ENCODE data around the gene DDX52.

The DDX52 gene

DNA sequence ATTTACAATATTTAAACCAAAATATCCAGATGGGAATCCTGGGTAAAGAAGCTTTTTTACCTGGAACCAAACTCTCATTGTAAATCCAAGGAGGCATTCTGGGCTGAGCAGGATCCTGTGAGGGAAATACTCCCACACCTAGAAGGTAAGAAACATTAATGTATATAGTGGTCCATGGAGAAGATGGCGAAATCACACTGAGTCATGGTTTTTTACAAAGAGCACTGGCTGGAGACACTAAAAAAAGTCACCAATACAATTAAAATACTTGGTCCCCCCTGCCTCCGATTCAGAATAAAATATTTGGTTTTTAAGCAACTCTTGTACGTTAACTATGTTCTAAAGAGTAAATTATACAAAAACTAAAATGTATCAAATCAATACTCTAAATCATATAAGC is 67.0 kb downstream of the DDX52 start:
- DNase-seq (ENCODE audit: low read depth), result no peak

- no peak for DNase-seq (ENCODE audit: low read depth)
Measured at GRCh38 chr17:37574427-37574826, 68.8 kb downstream of the DDX52 start.

DNA sequence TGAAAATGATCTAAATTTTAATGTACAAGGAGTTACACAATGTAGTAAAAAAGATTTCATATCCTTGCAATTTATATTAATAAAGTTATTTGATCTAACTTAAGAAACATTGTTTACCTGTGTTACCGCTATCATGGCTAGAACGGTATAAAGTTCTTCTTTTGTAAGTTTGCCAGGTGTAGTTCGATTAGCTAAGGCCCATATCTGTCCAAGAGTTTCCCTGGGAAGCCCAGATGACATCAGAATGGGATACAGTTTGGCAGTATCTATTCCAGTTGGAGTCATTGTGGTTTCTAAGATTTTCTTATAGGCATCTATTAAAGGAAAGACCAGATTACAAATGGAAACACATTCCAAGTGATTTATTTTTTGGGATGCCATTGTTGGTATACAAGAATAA is 71.6 kb downstream of the DDX52 start:
- DNase-seq (ENCODE audit: low read depth), result no peak

DNA sequence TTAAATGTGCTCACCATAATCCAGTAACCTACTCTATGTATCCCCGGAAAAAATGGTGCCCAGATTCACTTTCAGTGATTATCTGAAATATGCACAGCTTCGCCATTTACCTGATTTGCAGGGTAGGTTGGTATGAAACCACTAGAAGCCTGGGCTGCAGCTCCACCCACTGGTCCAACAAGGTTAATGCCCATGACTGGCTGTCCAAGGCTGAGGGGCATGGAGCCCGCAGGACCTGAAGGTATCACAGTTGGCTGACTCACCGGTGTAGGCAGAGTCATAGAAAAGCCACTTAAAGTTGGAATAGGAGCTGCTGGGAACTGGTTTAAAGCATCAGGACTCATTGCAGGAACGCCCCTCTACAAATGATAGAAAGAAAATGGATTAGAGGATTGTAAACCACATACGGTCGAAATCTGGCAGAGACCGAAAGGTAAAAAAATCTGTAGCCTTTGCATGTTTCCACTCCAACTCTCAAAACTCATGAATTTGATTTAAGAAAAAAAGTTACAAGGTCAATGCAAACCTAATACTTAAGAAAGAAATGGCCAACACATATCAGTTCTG is 72.6 kb downstream of the DDX52 start:
- DNase-seq (ENCODE audit: low read depth), result no peak

DNA sequence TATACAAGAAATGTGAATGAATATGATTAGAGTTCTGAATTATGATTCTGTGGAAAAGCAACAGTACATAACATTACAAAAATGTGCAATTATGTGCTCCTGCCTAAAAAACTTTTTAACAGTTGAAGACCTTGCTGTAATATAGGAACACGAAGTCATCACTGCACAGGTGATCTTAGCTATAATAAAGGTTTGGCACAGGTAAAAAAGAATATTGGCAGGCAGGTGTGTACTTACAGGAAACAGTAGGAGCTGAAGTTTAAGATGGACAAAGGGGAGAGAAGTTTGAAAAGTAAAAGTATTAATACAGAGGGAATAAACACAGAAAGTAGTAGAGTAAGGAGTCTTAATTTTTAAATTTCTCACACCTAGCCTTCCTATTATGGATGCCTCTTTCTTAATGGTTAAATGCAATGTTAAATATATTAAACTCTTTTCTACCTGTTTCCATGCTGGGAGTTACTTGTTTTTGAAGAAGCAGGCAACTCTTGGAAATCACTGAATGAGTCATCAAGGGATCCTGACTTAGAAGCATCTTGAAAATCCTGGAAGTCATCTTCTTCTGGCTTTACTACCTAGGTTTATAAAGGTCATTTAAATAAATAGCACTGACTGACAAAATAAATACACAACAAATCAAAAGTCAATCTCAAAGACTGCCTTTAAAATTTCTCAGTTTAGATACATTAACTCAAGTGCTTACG is 74.7 kb downstream of the DDX52 start:
- DNase-seq (ENCODE audit: low read depth), result no peak

GRCh38 chr17:37567538-37567937 is 75.7 kb downstream of the DDX52 start:
- DNase-seq (ENCODE audit: low read depth), result no peak

GRCh38 chr17:37567137-37567536 is 76.1 kb downstream of the DDX52 start:
- DNase-seq (ENCODE audit: low read depth), result no peak

DNA sequence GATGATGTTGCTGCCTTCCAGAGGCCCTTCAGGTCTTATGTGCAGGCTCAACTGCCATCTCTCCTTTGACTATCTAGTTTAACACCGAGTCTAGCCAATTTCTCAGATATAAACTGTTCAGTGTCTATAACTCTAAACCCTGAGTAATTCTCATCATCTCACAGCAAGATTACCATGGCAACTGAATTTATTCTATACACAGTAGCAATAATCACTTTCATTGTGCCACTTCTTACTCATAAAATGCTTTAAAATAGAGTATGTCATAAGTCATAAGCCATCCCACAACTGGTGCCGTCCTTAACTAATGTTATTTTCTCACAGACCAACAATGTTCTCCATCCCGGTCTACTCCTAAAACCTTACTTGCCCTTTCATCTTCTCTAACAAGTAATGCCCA is 79.0 kb downstream of the DDX52 start:
- no peak for DNase-seq (ENCODE audit: low read depth)

DNA sequence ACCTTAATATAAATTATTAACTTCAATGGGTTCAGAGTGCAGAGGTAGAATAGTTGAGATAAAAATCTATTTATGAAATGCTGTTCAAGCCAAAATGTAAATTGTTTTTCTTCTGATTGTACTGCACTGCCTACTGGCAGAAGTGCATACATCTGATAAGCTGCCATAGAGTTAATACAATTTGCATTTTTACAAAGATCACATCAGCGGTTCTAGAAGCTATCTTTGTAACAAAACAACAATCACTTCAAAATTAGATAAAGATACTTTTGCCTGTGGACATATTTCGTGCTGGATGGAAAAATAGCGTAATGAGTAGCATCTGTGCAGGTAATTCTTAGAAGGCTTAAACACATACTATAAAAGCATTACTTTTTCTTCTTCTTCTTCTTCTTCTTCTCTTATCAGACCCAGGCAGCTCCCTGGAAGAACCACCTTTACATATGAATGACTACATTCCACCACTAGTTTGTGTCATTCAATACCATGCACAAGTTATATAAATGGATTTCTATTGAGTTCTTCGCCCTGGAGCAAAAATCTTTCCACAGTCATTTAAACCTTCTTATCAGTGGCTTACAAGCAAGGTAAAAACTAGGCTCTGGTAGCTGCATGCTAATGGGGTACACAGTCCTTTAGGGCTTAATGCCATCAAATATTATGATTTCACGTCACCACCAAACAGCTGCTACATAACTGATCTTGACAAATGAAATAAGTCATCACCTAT is 81.1 kb downstream of the DDX52 start:
- no peak for DNase-seq (ENCODE audit: low read depth)

Measured in T-helper 22 cell (primary cell).